LNCaP clone FGC (cell line): ENCODE data around the gene ATXN1.

ENCODE experiments used
- DNase-seq: peaks from one replicate; pipeline ENCODE4 v3.0.0-alpha.2; 2011; ENCODE audit warnings: low read depth
- H3K4me3 ChIP-seq: 2 replicates; pipeline ENCODE4 v1.5.1; 2011; ENCODE audit warnings: mild to moderate bottlenecking, low read depth, low read length, control low read depth
- CTCF ChIP-seq: IDR thresholded peaks from 2 replicates; pipeline ENCODE4 v1.5.1; 2012; ENCODE audit warnings: mild to moderate bottlenecking; ENCODE audit not compliant: control insufficient read depth, insufficient read depth; ENCODE audit errors: extremely low read depth

The ATXN1 gene

DNA sequence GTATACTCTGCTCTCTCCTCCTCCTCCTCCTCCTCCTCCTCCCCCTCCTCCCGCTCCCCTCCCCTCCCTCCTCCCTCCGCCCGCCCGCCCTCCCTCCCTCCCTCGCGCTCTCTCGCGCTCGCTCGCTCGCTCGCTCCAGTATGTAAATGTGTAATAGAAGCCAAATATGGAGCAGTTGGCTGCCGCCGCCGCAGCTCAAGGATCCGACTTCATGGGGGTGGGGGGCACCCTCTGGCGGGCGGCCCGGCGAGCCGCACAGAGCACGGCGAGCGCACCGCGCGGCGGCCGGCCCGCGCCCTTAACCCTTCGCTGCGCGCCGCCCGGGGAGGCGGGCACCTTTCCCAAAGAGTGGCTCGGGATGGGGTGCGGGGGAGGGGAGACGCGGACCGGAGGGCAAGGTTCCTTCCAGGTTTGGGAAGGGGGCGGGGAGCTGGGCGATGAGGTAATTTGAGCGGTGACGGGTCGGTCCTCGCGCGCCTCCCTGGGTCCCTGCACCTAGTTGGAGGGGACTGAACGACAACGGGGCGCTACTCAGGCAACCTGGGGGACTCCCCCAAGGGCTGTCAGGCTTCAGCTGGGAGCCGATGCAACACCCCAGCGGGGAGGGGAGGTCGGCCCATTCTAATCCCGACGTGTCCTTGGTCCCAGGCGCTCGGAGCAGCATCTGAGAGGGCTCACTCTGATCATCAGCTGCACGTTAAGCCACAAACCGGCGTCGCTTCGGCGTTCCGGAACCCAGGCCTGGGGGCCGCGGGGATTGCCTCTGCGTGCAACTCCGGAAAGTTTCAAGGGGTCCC, 409 bp upstream of the ATXN1 start:
- TF ChIP-seq CTCF, result peak; percentile 28
- peak overlapping the region; percentile 82 for H3K4me3 ChIP-seq
- DNase-seq, result no peak

DNA sequence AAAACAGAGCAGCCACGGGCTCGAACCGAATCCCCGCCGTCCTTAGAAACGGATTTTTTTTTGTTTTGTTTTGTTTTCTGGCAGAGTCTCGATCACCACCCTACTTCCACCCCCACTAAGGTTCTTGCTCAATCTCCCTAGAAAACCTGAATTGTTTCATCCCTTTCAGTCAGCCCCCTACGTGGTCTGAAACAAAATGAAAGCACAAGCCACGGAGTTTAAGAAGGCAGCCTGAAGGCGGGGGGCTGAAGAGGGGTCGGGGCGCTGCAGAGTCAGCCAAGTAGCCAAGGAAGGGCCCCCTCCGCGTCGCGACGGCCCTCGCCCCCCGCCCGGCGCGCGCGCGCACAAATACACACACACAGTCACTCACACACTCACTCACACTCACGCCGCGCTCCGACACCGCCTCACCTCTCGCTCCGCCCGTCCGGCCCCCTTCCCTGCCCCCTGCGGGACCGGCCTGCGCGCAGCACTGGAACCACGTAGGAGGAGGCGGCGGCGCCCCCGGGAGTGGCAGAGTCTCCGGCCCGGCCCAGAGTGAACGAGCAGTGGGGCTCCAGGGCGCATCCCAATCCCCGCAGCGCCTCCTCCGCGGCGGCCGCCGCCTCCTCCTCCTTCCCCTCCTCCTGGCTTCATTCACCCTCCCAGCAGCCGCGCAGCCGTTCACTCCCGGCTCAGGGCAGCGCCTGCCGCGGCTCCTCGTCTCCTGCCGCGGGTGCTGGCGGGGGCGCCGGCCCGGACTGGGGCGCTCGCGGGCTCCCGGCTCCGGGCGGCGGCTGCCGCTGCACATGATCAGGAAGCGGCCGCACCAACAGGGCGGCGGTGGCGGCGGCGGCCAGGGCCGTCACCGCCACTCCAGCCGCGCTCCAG, 1.4 kb downstream of the ATXN1 start:
- 0 out of 2 replicates have a peak, but pooled peaks have one; percentile 0 for TF ChIP-seq CTCF
- peak overlapping the region; percentile 82 for H3K4me3 ChIP-seq
- DNase-seq, result no peak

DNA sequence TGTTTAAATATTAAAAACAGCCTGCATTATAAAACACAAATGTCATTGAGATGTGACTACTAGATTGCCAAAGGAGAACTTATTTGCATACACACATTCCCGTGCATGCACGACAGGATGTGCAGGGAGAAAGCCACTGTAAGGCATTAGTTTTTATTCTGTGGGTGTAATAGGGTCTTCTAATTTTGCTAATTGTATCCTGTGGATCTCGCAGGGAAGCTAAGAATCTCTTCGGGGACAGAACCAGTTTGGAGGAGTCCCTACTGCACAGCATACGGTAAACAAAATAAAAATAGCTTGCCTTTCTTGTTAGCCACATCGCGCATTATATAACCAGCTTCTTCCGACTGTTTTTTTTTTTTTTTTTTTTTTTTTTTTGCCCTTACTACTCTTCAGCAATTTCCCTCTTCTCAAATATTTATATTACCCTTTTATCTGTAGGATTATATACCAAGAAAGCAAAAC, 2.0 kb downstream of the ATXN1 start:
- no peak for TF ChIP-seq CTCF
- peak overlapping the region; percentile 82 for H3K4me3 ChIP-seq
- DNase-seq, result no peak

- DNase-seq, result no peak
- peak overlapping the region; percentile 82 for H3K4me3 ChIP-seq
- no peak for TF ChIP-seq CTCF
These were observed 2.9 kb downstream of the ATXN1 start for GRCh38 chr6:16758163-16758975.

- no peak overlapping the region for H3K4me3 ChIP-seq
- no peak for DNase-seq
- no peak for TF ChIP-seq CTCF
These were observed 3.9 kb downstream of the ATXN1 start for GRCh38 chr6:16757332-16757731.

DNA sequence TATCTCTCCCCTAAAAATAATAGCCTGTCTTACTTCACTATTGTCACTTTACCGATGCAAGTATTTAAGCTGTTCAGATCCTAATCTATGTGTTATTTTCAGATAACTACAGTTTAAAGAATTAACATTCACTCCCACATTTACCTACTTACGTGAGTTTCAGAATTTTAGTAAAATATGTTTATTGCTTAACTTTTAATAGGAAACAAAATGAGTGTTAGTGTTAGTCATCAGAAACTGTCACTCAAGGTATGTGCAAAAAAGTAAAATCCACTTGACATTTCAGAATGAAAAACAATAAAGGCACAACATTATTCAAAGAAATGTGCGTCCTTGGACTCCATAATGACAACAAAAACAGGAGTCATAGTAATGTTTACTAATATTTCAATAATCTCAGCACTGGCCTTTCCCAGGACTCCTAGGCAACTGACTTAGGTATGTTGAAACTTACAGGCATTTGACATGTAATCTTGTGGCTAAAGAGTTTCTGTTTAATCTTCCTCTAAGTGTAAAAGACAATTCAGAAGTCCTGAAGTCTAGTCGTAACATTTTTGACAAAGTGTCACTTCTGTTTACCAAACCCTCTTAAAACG, 4.5 kb downstream of the ATXN1 start:
- H3K4me3 ChIP-seq, result no peak overlapping the region
- no peak for TF ChIP-seq CTCF
- DNase-seq, result no peak
